IMR-90 (cell line): Measurements from ENCODE around the gene DNAJC13. TPM values are rescaled to one million over a fixed set of nuclear protein-coding genes. Genes with fewer than 3 reads are reported as not detected.

Experiments
- ATAC-seq: fragments of 200-7000 bp; cut with Tn5 transposase; 2 replicates; pipeline ENCODE4 v1.9.1; 2020; ENCODE audit warnings: low read depth, mild to moderate bottlenecking, moderate library complexity
- BruUV-seq: library from RNA; stranded (reverse); fragments of 400-500 nt; replicated peaks from 2 replicates; lab custom pipeline; 2021; lab: Mats Ljungman, UMichigan
- CTCF ChIA-PET: fragments of 300-600 bp; formaldehyde crosslinking; extraction: SDS; loops from one replicate; lab custom pipeline; 2021; ENCODE audit warnings: antibody characterized with exemption; lab: Yijun Ruan, JAX
- POLR2A ChIA-PET: fragments of 300-600 bp; sonication (Branson Sonifier 250); formaldehyde crosslinking; loops from one replicate; lab custom pipeline; 2022; ENCODE audit warnings: antibody characterized with exemption; ENCODE audit not compliant: unreplicated experiment; lab: Charles Lee
- DNase-seq: peaks from one replicate; pipeline ENCODE4 v3.0.0; 2013
- H2AFZ ChIP-seq: replicated peaks from 2 replicates; pipeline ENCODE3; 2013; ENCODE audit warnings: low read length, mild to moderate bottlenecking; ENCODE audit not compliant: poor library complexity
- H2AK5ac ChIP-seq: 2 replicates; pipeline ENCODE4 v1.6.1; 2013; ENCODE audit warnings: low read depth, low read length, inconsistent platforms
- H2AK9ac ChIP-seq: replicated peaks from 2 replicates; pipeline ENCODE3; 2013; ENCODE audit warnings: mild to moderate bottlenecking, low read depth, low read length, moderate library complexity; ENCODE audit not compliant: poor library complexity
- H2BK120ac ChIP-seq: 2 replicates; pipeline ENCODE4 v1.6.1; 2013; ENCODE audit warnings: low read depth, low read length, inconsistent platforms
- H2BK15ac ChIP-seq: 3 replicates; pipeline ENCODE4 v1.6.1; 2013; ENCODE audit warnings: low read depth, low read length, inconsistent platforms
- H2BK20ac ChIP-seq: 2 replicates; pipeline ENCODE4 v1.6.1; 2013; ENCODE audit warnings: low read depth, mild to moderate bottlenecking, inconsistent platforms, low read length, moderate library complexity
- H2BK5ac ChIP-seq: 2 replicates; pipeline ENCODE4 v1.6.1; 2013; ENCODE audit warnings: mild to moderate bottlenecking, low read depth, low read length, inconsistent platforms; ENCODE audit not compliant: poor library complexity, severe bottlenecking
- H3K14ac ChIP-seq: replicated peaks from 2 replicates; pipeline ENCODE4 v1.6.1; 2013; ENCODE audit warnings: low read depth, low read length, inconsistent platforms
- H3K18ac ChIP-seq: 2 replicates; pipeline ENCODE4 v1.6.1; 2013; ENCODE audit warnings: low read depth, low read length, control low read depth
- H3K23ac ChIP-seq: 2 replicates; pipeline ENCODE4 v1.6.1; 2013; ENCODE audit warnings: low read depth, low read length, inconsistent platforms
- H3K27ac ChIP-seq: 2 replicates; pipeline ENCODE4 v1.5.1; 2013; ENCODE audit warnings: mild to moderate bottlenecking, control low read depth, low read length; ENCODE audit not compliant: insufficient read depth
- H3K27me3 ChIP-seq: 2 replicates; pipeline ENCODE4 v1.6.1; 2013; ENCODE audit warnings: low read length; ENCODE audit not compliant: control insufficient read depth, insufficient read depth
- H3K36me3 ChIP-seq: 2 replicates; pipeline ENCODE4 v1.6.1; 2013; ENCODE audit warnings: low read length, mixed read lengths; ENCODE audit not compliant: control insufficient read depth, insufficient read depth
- H3K4ac ChIP-seq: 2 replicates; pipeline ENCODE4 v1.6.1; 2013; ENCODE audit warnings: low read depth, low read length, inconsistent platforms
- H3K4me1 ChIP-seq: 2 replicates; pipeline ENCODE4 v1.6.1; 2013; ENCODE audit warnings: low read length, mixed read lengths; ENCODE audit not compliant: control insufficient read depth, insufficient read depth
- H3K4me2 ChIP-seq: 2 replicates; pipeline ENCODE4 v1.6.1; 2013; ENCODE audit warnings: low read depth, mild to moderate bottlenecking, control low read depth, low read length, moderate library complexity
- H3K4me3 ChIP-seq: 2 replicates; pipeline ENCODE4 v1.5.1; 2013; ENCODE audit warnings: low read depth, mild to moderate bottlenecking, control low read depth, low read length, moderate library complexity; ENCODE audit not compliant: insufficient read depth
- H3K56ac ChIP-seq: 2 replicates; pipeline ENCODE4 v1.6.1; 2013; ENCODE audit warnings: low read length, inconsistent platforms; ENCODE audit not compliant: insufficient read depth; ENCODE audit errors: extremely low read depth
- H3K79me1 ChIP-seq, 2 experiments: 2 replicates each; pipeline ENCODE4 v1.6.1; 2013; ENCODE audit warnings: low read length in 2 of 2, inconsistent platforms in 1 of 2, low read depth in 1 of 2
- H3K9ac ChIP-seq: 2 replicates; pipeline ENCODE4 v1.6.1; 2013; ENCODE audit warnings: low read depth, low read length, control low read depth
- H3K9me1 ChIP-seq: 2 replicates; pipeline ENCODE4 v1.6.1; 2013; ENCODE audit warnings: low read length, inconsistent platforms; ENCODE audit not compliant: insufficient read depth
- H3K9me3 ChIP-seq: 2 replicates; pipeline ENCODE4 v1.6.1; 2013; ENCODE audit warnings: low read length; ENCODE audit not compliant: control insufficient read depth, insufficient read depth
- H4K20me1 ChIP-seq: 2 replicates; pipeline ENCODE4 v1.6.1; 2013; ENCODE audit warnings: low read length, inconsistent platforms; ENCODE audit not compliant: insufficient read depth
- H4K5ac ChIP-seq: 2 replicates; pipeline ENCODE4 v1.6.1; 2013; ENCODE audit warnings: mild to moderate bottlenecking, low read depth, low read length, control low read depth
- H4K8ac ChIP-seq, 2 experiments: 2 replicates each; pipeline ENCODE4 v1.6.1; 2013; ENCODE audit warnings: low read depth in 2 of 2, low read length in 2 of 2, control low read depth in 1 of 2, inconsistent platforms in 1 of 2
- H4K91ac ChIP-seq: 2 replicates; pipeline ENCODE4 v1.6.1; 2013; ENCODE audit warnings: low read depth, low read length, inconsistent platforms; ENCODE audit not compliant: insufficient read depth
- BHLHE40 ChIP-seq: fragments of 150-350 bp; IDR thresholded peaks from 2 replicates; pipeline ENCODE4 v1.6.1; 2016; ENCODE audit warnings: mild to moderate bottlenecking, low read depth, low read length
- CEBPB ChIP-seq: IDR thresholded peaks from 2 replicates; pipeline ENCODE4 v1.6.1; 2012; ENCODE audit warnings: low read depth, low read length, improper control_type of control experiment
- CHD1 ChIP-seq: IDR thresholded peaks from 2 replicates; pipeline ENCODE4 v1.6.1; 2012; ENCODE audit warnings: low read depth, low read length, improper control_type of control experiment
- CTCF ChIP-seq: conservative IDR thresholded peaks from 2 replicates; pipeline ENCODE4 v1.5.1; 2012; ENCODE audit warnings: mild to moderate bottlenecking, low read depth, low read length, improper control_type of control experiment
- ELK1 ChIP-seq: fragments of 150-350 bp; IDR thresholded peaks from 2 replicates; pipeline ENCODE4 v1.6.1; 2016; ENCODE audit warnings: low read depth, mild to moderate bottlenecking, low read length, moderate library complexity, borderline replicate concordance
- FOS ChIP-seq: fragments of 150-350 bp; IDR thresholded peaks from 2 replicates; pipeline ENCODE4 v1.6.1; 2016; ENCODE audit warnings: low read depth, low read length
- MAFK ChIP-seq: IDR thresholded peaks from 2 replicates; pipeline ENCODE4 v1.6.1; 2012; ENCODE audit warnings: low read depth, low read length, improper control_type of control experiment
- NFE2L2 ChIP-seq: fragments of 150-350 bp; IDR thresholded peaks from 2 replicates; pipeline ENCODE4 v1.6.1; 2016; ENCODE audit warnings: low read depth, mild to moderate bottlenecking, low read length
- RCOR1 ChIP-seq: IDR thresholded peaks from 2 replicates; pipeline ENCODE4 v1.6.1; 2012; ENCODE audit warnings: mild to moderate bottlenecking, low read length, improper control_type of control experiment; ENCODE audit not compliant: insufficient replicate concordance
- SMC3 ChIP-seq: fragments of 150-350 bp; IDR thresholded peaks from 2 replicates; pipeline ENCODE4 v1.6.1; 2016; ENCODE audit warnings: low read depth, mild to moderate bottlenecking, antibody characterized with exemption, low read length, moderate library complexity
- USF2 ChIP-seq: fragments of 150-350 bp; IDR thresholded peaks from 2 replicates; pipeline ENCODE4 v1.6.1; 2017; ENCODE audit warnings: mild to moderate bottlenecking, antibody characterized with exemption, low read length, low read depth
- dilution Hi-C: fragments of 300-500 bp; cut with HindIII; formaldehyde crosslinking; loops from one replicate; pipeline ENCODE4 v1.14.3; 2018; ENCODE audit warnings: low sequenced_read_pairs; ENCODE audit not compliant: unreplicated experiment
- in situ Hi-C: fragments of 300-500 bp; cut with MboI; formaldehyde crosslinking; loops from 3 replicates; pipeline ENCODE4 v1.14.3; 2019; ENCODE audit warnings: low sequenced_read_pairs, inconsistent platforms, mixed read lengths
- intact Hi-C: fragments of 100-400 bp; cut with micrococcal nuclease; formaldehyde crosslinking; loops from 2 replicates; pipeline ENCODE4 v1.10.0; 2022
- polyA plus RNA-seq, 3 experiments: library from polyadenylated mRNA; depleted of rRNA; stranded (reverse); fragments of >200 nt; gene quantifications; 2 replicates each; pipeline ENCODE4 v1.2.3, GENCODE V29; 2012; ENCODE audit warnings: low replicate concordance in 1 of 3
- total RNA-seq: library from RNA; depleted of rRNA; stranded (reverse); fragments of >200 nt; gene quantifications from 2 replicates; pipeline ENCODE4 v1.2.3, GENCODE V29; 2012

Gene DNAJC13
- total and polyA plus RNA-seq, 2 of the 4 experiments (the other 2 are of a cell fraction) = 16.4 to 48.6 TPM

GRCh38 chr3:132464066-132464465 is 46.8 kb downstream of the DNAJC13 start:
- TF ChIP-seq NFE2L2 = no peak
- TF ChIP-seq CEBPB = no peak
- no peak for TF ChIP-seq RCOR1
- TF ChIP-seq BHLHE40 = no peak
- no peak for TF ChIP-seq MAFK
- TF ChIP-seq SMC3 = no peak
- no peak for TF ChIP-seq FOS
- TF ChIP-seq CHD1 = no peak
- no peak; the same call in 1 of the 2 replicates for TF ChIP-seq USF2
- no peak for TF ChIP-seq ELK1
- no peak for TF ChIP-seq CTCF
- dilution Hi-C loops = no loop called here
- H3K27ac ChIP-seq = no peak overlapping the region
- no peak overlapping the region for H2BK15ac ChIP-seq
- H4K20me1 ChIP-seq = no peaks in the 10 kb centered on the region
- H2BK5ac ChIP-seq = peak overlapping the region; percentile 24
- H3K18ac ChIP-seq = no peak overlapping the region
- no peak overlapping the region for H2AK9ac ChIP-seq
- peaks cover 3% of the 10 kb centered on the region; the same call in 1 of the 2 replicates for H3K4me1 ChIP-seq
- POLR2A ChIA-PET = no interaction called here
- no peak overlapping the region for H4K8ac ChIP-seq
- no peak overlapping the region for H4K5ac ChIP-seq
- H3K14ac ChIP-seq = no peak overlapping the region
- ATAC-seq (peak; percentile 89), DNase-seq (peak; percentile 78)
- H3K4me2 ChIP-seq = peak overlapping the region; percentile 1; the same call in 1 of the 2 replicates
- H3K36me3 ChIP-seq = peaks cover 17% of the 10 kb centered on the region
- peaks cover 2 to 3% of the 10 kb centered on the region in 2 experiments; a peak in 2 of 4 replicates for H3K79me1 ChIP-seq
- H3K23ac ChIP-seq = peak overlapping the region; percentile 1; the same call in 1 of the 2 replicates
- H3K9me3 ChIP-seq = no peaks in the 10 kb centered on the region
- H3K9me1 ChIP-seq = no peaks in the 10 kb centered on the region
- H2BK120ac ChIP-seq = no peak overlapping the region
- no peak overlapping the region for H2AK5ac ChIP-seq
- no peak overlapping the region for H3K4ac ChIP-seq
- in situ Hi-C loops = no loop called here
- no peak overlapping the region for H3K9ac ChIP-seq
- H2AFZ ChIP-seq = no peak overlapping the region
- no peak overlapping the region for H2BK20ac ChIP-seq
- CTCF ChIA-PET = interaction anchor here (1.0 kb wide), 1 partner anchor 13 kb away, joined by 3 read pairs; no protein-coding TSS in a partner anchor
- no peak overlapping the region for H3K4me3 ChIP-seq
- intact Hi-C loops = no loop called here
- no peak overlapping the region for H4K91ac ChIP-seq
- H3K56ac ChIP-seq = no peak overlapping the region
- BruUV-seq = no TSS peak
- no peaks in the 10 kb centered on the region for H3K27me3 ChIP-seq
